ENCODE results near the gene NT5M.

The NT5M gene

GRCh38 chr17:17349724-17350106 lies 46.5 kb downstream of the NT5M start:
- no peak overlapping the region for H3K9ac ChIP-seq (ENCODE audit: low read length)
- TF ChIP-seq CTCF (IDR thresholded peaks at IDR 0.05; ENCODE audit: insufficient read depth, low read length, poor library complexity, severe bottlenecking) (no peak), EZH2phosphoT487 (conservative IDR thresholded peaks at IDR 0.05; ENCODE audit: low read length) (no peak)
- H3K4me3 ChIP-seq (ENCODE audit: insufficient read depth, low read length, poor library complexity, severe bottlenecking): no peak overlapping the region
- no peak overlapping the region for H3K4me2 ChIP-seq (ENCODE audit: low read depth, low read length, poor library complexity, severe bottlenecking)
- H3K27me3 ChIP-seq (ENCODE audit: low read length): no peaks in the 10 kb centered on the region
- no peaks in the 10 kb centered on the region for H3K36me3 ChIP-seq (ENCODE audit: low read length)
- H2AFZ ChIP-seq (ENCODE audit: low read depth, low read length, severe bottlenecking): no peak overlapping the region
- H3K9me2 ChIP-seq (replicated peaks; ENCODE audit: insufficient read depth, low read length): no peaks in the 10 kb centered on the region
- no peaks in the 10 kb centered on the region for H3K9me3 ChIP-seq (ENCODE audit: insufficient read depth, low read length)
- no peak overlapping the region for H3K27ac ChIP-seq (ENCODE audit: low read depth, low read length)
- H4K20me1 ChIP-seq (ENCODE audit: low read depth, low read length): no peaks in the 10 kb centered on the region
- H3K79me2 ChIP-seq (ENCODE audit: insufficient read depth, low read length): no peaks in the 10 kb centered on the region
- H3F3A ChIP-seq (ENCODE audit: insufficient read depth): no peaks in the 10 kb centered on the region

- no peak overlapping the region for H3K9ac ChIP-seq (ENCODE audit: low read length)
- no peaks in the 10 kb centered on the region for H3F3A ChIP-seq (ENCODE audit: insufficient read depth)
- no peaks in the 10 kb centered on the region for H3K9me2 ChIP-seq (replicated peaks; ENCODE audit: insufficient read depth, low read length)
- TF ChIP-seq EZH2phosphoT487 (conservative IDR thresholded peaks at IDR 0.05; ENCODE audit: low read length) (no peak), CTCF (IDR thresholded peaks at IDR 0.05; ENCODE audit: insufficient read depth, low read length, poor library complexity, severe bottlenecking) (no peak)
- no peak overlapping the region for H3K4me2 ChIP-seq (ENCODE audit: low read depth, low read length, poor library complexity, severe bottlenecking)
- H3K27me3 ChIP-seq (ENCODE audit: low read length): no peaks in the 10 kb centered on the region
- no peak overlapping the region for H3K4me3 ChIP-seq (ENCODE audit: insufficient read depth, low read length, poor library complexity, severe bottlenecking)
- H3K36me3 ChIP-seq (ENCODE audit: low read length): no peaks in the 10 kb centered on the region
- no peak overlapping the region for H2AFZ ChIP-seq (ENCODE audit: low read depth, low read length, severe bottlenecking)
- H3K79me2 ChIP-seq (ENCODE audit: insufficient read depth, low read length): no peaks in the 10 kb centered on the region
- no peaks in the 10 kb centered on the region for H4K20me1 ChIP-seq (ENCODE audit: low read depth, low read length)
- no peak overlapping the region for H3K27ac ChIP-seq (ENCODE audit: low read depth, low read length)
- no peaks in the 10 kb centered on the region for H3K9me3 ChIP-seq (ENCODE audit: insufficient read depth, low read length)
These were observed 47.5 kb downstream of the NT5M start for GRCh38 chr17:17350491-17351355.

- H3K9me3 ChIP-seq (ENCODE audit: insufficient read depth, low read length): no peaks in the 10 kb centered on the region
- H3K4me3 ChIP-seq (ENCODE audit: insufficient read depth, low read length, poor library complexity, severe bottlenecking): no peak overlapping the region
- no peak overlapping the region for H2AFZ ChIP-seq (ENCODE audit: low read depth, low read length, severe bottlenecking)
- H3K4me2 ChIP-seq (ENCODE audit: low read depth, low read length, poor library complexity, severe bottlenecking): no peak overlapping the region
- no peaks in the 10 kb centered on the region for H3K36me3 ChIP-seq (ENCODE audit: low read length)
- no peaks in the 10 kb centered on the region for H4K20me1 ChIP-seq (ENCODE audit: low read depth, low read length)
- H3K9ac ChIP-seq (ENCODE audit: low read length): no peak overlapping the region
- H3K27ac ChIP-seq (ENCODE audit: low read depth, low read length): no peak overlapping the region
- no peaks in the 10 kb centered on the region for H3K79me2 ChIP-seq (ENCODE audit: insufficient read depth, low read length)
- no peaks in the 10 kb centered on the region for H3K9me2 ChIP-seq (replicated peaks; ENCODE audit: insufficient read depth, low read length)
- no peaks in the 10 kb centered on the region for H3K27me3 ChIP-seq (ENCODE audit: low read length)
- H3F3A ChIP-seq (ENCODE audit: insufficient read depth): no peaks in the 10 kb centered on the region
- no peak for TF ChIP-seq CTCF (IDR thresholded peaks at IDR 0.05; ENCODE audit: insufficient read depth, low read length, poor library complexity, severe bottlenecking)
- no peak for TF ChIP-seq EZH2phosphoT487 (conservative IDR thresholded peaks at IDR 0.05; ENCODE audit: low read length)
These were observed 48.3 kb downstream of the NT5M start for GRCh38 chr17:17351356-17351891.
